ENCODE results near the gene SLC25A14. TPM values are rescaled to one million over a fixed set of nuclear protein-coding genes. Genes with fewer than 3 reads are reported as not detected.
A peak's percentile ranks its signal among the peaks of the same experiment; 100 is the strongest.
"Not testable (repeated sequence)": the region's sequence is repeated elsewhere in the genome, so short reads cannot be mapped to it uniquely, and the experiment has no call there.

SLC25A14 gene
- total RNA-seq, 1 donor from 2014 or later: 8.1 TPM

- Mint-ChIP-seq H3K27me3 (ENCODE audit: insufficient read depth) (peaks cover 9% of the 10 kb centered on the region), H3K4me3 (no peak overlapping the region), H3K9me3 (no peaks in the 10 kb centered on the region), H3K4me1 (ENCODE audit: low read depth) (no peaks in the 10 kb centered on the region), H3K27ac (no peak overlapping the region), H3K36me3 (ENCODE audit: low read depth) (no peaks in the 10 kb centered on the region)
- DNase-seq (ENCODE audit: low spot score): no peak
- intact Hi-C loops (cut with micrococcal nuclease): loop anchor here (1.0 kb wide), 1 partner anchor 587 kb away; no protein-coding TSS in a partner anchor
Observed at GRCh38 chrX:130330706-130331105, 9.0 kb upstream of the SLC25A14 start.

GRCh38 chrX:130336531-130336930 is 3.2 kb upstream of the SLC25A14 start:
- intact Hi-C loops (cut with micrococcal nuclease): no loop called here
- no peaks in the 10 kb centered on the region for H3K36me3 Mint-ChIP-seq (ENCODE audit: low read depth)
- no peaks in the 10 kb centered on the region for H3K9me3 Mint-ChIP-seq
- H3K4me3 Mint-ChIP-seq: no peak overlapping the region
- H3K27ac Mint-ChIP-seq: no peak overlapping the region
- H3K4me1 Mint-ChIP-seq (ENCODE audit: low read depth): peaks cover 15% of the 10 kb centered on the region
- peaks cover 2% of the 10 kb centered on the region for H3K27me3 Mint-ChIP-seq (ENCODE audit: insufficient read depth)
- DNase-seq (ENCODE audit: low spot score): no peak

GRCh38 chrX:130338869-130339268 is 850 bp upstream of the SLC25A14 start:
- H3K9me3 Mint-ChIP-seq: not testable (repeated sequence)
- intact Hi-C loops (cut with micrococcal nuclease): loop anchor here (1.0 kb wide), 3 partner anchors 63 to 564 kb away; partner anchors contain the start of genes ENOX2 and ZNF280C
- H3K4me1 Mint-ChIP-seq (ENCODE audit: low read depth): peaks cover 15% of the 10 kb centered on the region

GRCh38 chrX:130340271-130340670 is 552 bp downstream of the SLC25A14 start:
- intact Hi-C loops (cut with micrococcal nuclease): loop anchor here (5.0 kb wide), 1 partner anchor 258 kb away; no protein-coding TSS in a partner anchor
- H3K27ac Mint-ChIP-seq: peak overlapping the region; percentile 82

More at GRCh38 chrX:130338869-130339268, 850 bp upstream of the SLC25A14 start:
- not testable (repeated sequence) for DNase-seq (ENCODE audit: low spot score); H3K36me3 Mint-ChIP-seq (ENCODE audit: low read depth); H3K27me3 Mint-ChIP-seq (ENCODE audit: insufficient read depth)
- H3K4me3 Mint-ChIP-seq: peak overlapping the region; percentile 94
- H3K27ac Mint-ChIP-seq: peak overlapping the region; percentile 96

GRCh38 chrX:130343411-130343810 is 3.7 kb downstream of the SLC25A14 start:
- intact Hi-C loops (cut with micrococcal nuclease): loop anchor here (5.0 kb wide), 1 partner anchor 261 kb away; no protein-coding TSS in a partner anchor
- no peaks in the 10 kb centered on the region for H3K9me3 Mint-ChIP-seq
- peaks cover 15% of the 10 kb centered on the region for H3K4me1 Mint-ChIP-seq (ENCODE audit: low read depth)
- H3K27ac Mint-ChIP-seq: no peak overlapping the region
- H3K36me3 Mint-ChIP-seq (ENCODE audit: low read depth): no peaks in the 10 kb centered on the region
- no peaks in the 10 kb centered on the region for H3K27me3 Mint-ChIP-seq (ENCODE audit: insufficient read depth)
- no peak overlapping the region for H3K4me3 Mint-ChIP-seq
- no peak for DNase-seq (ENCODE audit: low spot score)

More at GRCh38 chrX:130340271-130340670, 552 bp downstream of the SLC25A14 start:
- Mint-ChIP-seq H3K9me3 (no peaks in the 10 kb centered on the region), H3K4me1 (ENCODE audit: low read depth) (peaks cover 15% of the 10 kb centered on the region), H3K27me3 (ENCODE audit: insufficient read depth) (peaks cover 2% of the 10 kb centered on the region), H3K36me3 (ENCODE audit: low read depth) (no peaks in the 10 kb centered on the region), H3K4me3 (peak overlapping the region; percentile 94)
- no peak for DNase-seq (ENCODE audit: low spot score)

- no peak overlapping the region for H3K4me3 Mint-ChIP-seq
- no peaks in the 10 kb centered on the region for H3K27me3 Mint-ChIP-seq (ENCODE audit: insufficient read depth)
- H3K4me1 Mint-ChIP-seq (ENCODE audit: low read depth): no peaks in the 10 kb centered on the region
- H3K27ac Mint-ChIP-seq: no peak overlapping the region
- DNase-seq (ENCODE audit: low spot score): no peak
- intact Hi-C loops (cut with micrococcal nuclease): no loop called here
- H3K9me3 Mint-ChIP-seq: no peaks in the 10 kb centered on the region
- peaks cover 2% of the 10 kb centered on the region for H3K36me3 Mint-ChIP-seq (ENCODE audit: low read depth)
Observed at GRCh38 chrX:130347321-130347720, 7.6 kb downstream of the SLC25A14 start.

GRCh38 chrX:130351567-130351966 is 11.8 kb downstream of the SLC25A14 start:
- Mint-ChIP-seq H3K9me3 (no peaks in the 10 kb centered on the region), H3K27me3 (ENCODE audit: insufficient read depth) (no peaks in the 10 kb centered on the region), H3K27ac (no peak overlapping the region), H3K4me3 (no peak overlapping the region), H3K4me1 (ENCODE audit: low read depth) (no peaks in the 10 kb centered on the region), H3K36me3 (ENCODE audit: low read depth) (peaks cover 2% of the 10 kb centered on the region)
- intact Hi-C loops (cut with micrococcal nuclease): no loop called here
- no peak for DNase-seq (ENCODE audit: low spot score)

- DNase-seq (ENCODE audit: low spot score); H3K4me1 Mint-ChIP-seq (ENCODE audit: low read depth); H3K9me3 Mint-ChIP-seq; intact Hi-C loops (cut with micrococcal nuclease); H3K4me3 Mint-ChIP-seq; H3K27ac Mint-ChIP-seq; H3K36me3 Mint-ChIP-seq (ENCODE audit: low read depth); H3K27me3 Mint-ChIP-seq (ENCODE audit: insufficient read depth): not testable (repeated sequence)
Observed at GRCh38 chrX:130352050-130352449, 12.3 kb downstream of the SLC25A14 start.

GRCh38 chrX:130376077-130376476 is 36.4 kb downstream of the SLC25A14 start:
- peaks cover 3% of the 10 kb centered on the region for H3K27me3 Mint-ChIP-seq (ENCODE audit: insufficient read depth)
- no peak for DNase-seq (ENCODE audit: low spot score)
- no peaks in the 10 kb centered on the region for H3K9me3 Mint-ChIP-seq
- H3K4me1 Mint-ChIP-seq (ENCODE audit: low read depth): no peaks in the 10 kb centered on the region
- H3K27ac Mint-ChIP-seq: no peak overlapping the region
- intact Hi-C loops (cut with micrococcal nuclease): no loop called here
- H3K4me3 Mint-ChIP-seq: no peak overlapping the region
- H3K36me3 Mint-ChIP-seq (ENCODE audit: low read depth): no peaks in the 10 kb centered on the region

GRCh38 chrX:130378024-130378669 is 38.4 kb downstream of the SLC25A14 start:
- H3K27ac Mint-ChIP-seq: no peak overlapping the region
- no peaks in the 10 kb centered on the region for H3K36me3 Mint-ChIP-seq (ENCODE audit: low read depth)
- DNase-seq (ENCODE audit: low spot score): no peak
- peaks cover 3% of the 10 kb centered on the region for H3K27me3 Mint-ChIP-seq (ENCODE audit: insufficient read depth)
- H3K4me3 Mint-ChIP-seq: no peak overlapping the region
- no peaks in the 10 kb centered on the region for H3K9me3 Mint-ChIP-seq
- intact Hi-C loops (cut with micrococcal nuclease): no loop called here
- H3K4me1 Mint-ChIP-seq (ENCODE audit: low read depth): no peaks in the 10 kb centered on the region

GRCh38 chrX:130385520-130385919 is 45.8 kb downstream of the SLC25A14 start, which contains the start of gene GPR119:
GPR119 (minus strand) TSS chrX:130385674; CDS start chrX:130385447, 227 bp downstream.
- Mint-ChIP-seq H3K27ac (no peak within 1 kb of the TSS), H3K9me3 (no peaks in the 10 kb centered on the region), H3K4me1 (ENCODE audit: low read depth) (no peaks in the 10 kb centered on the region), H3K4me3 (no peak within 1 kb of the TSS), H3K36me3 (ENCODE audit: low read depth) (no peaks in the 10 kb centered on the region), H3K27me3 (ENCODE audit: insufficient read depth) (peaks cover 3% of the 10 kb centered on the region)
- intact Hi-C loops (cut with micrococcal nuclease): no loop called here
- DNase-seq (ENCODE audit: low spot score): no peak

GRCh38 chrX:130386408-130386808 is 46.7 kb downstream of the SLC25A14 start:
- no peaks in the 10 kb centered on the region for H3K9me3 Mint-ChIP-seq
- H3K4me3 Mint-ChIP-seq: no peak overlapping the region
- no peaks in the 10 kb centered on the region for H3K36me3 Mint-ChIP-seq (ENCODE audit: low read depth)
- no peaks in the 10 kb centered on the region for H3K4me1 Mint-ChIP-seq (ENCODE audit: low read depth)
- no peak for DNase-seq (ENCODE audit: low spot score)
- H3K27ac Mint-ChIP-seq: no peak overlapping the region
- peaks cover 3% of the 10 kb centered on the region for H3K27me3 Mint-ChIP-seq (ENCODE audit: insufficient read depth)
- intact Hi-C loops (cut with micrococcal nuclease): no loop called here

- Mint-ChIP-seq H3K9me3 (no peaks in the 10 kb centered on the region), H3K36me3 (ENCODE audit: low read depth) (no peaks in the 10 kb centered on the region), H3K27me3 (ENCODE audit: insufficient read depth) (peaks cover 16% of the 10 kb centered on the region), H3K4me3 (no peak overlapping the region), H3K27ac (no peak overlapping the region), H3K4me1 (ENCODE audit: low read depth) (no peaks in the 10 kb centered on the region)
- no peak for DNase-seq (ENCODE audit: low spot score)
- intact Hi-C loops (cut with micrococcal nuclease): loop anchor here (5.0 kb wide), 1 partner anchor 524 kb away; no protein-coding TSS in a partner anchor
Observed at GRCh38 chrX:130393451-130394074, 53.8 kb downstream of the SLC25A14 start.
